OCI-LY7 (cell line): Measurements from ENCODE around the gene NVL. TPM values are rescaled to one million over a fixed set of nuclear protein-coding genes. Genes with fewer than 3 reads are reported as not detected.

Experiments
- BruUV-seq: library from RNA; stranded (reverse); fragments of 400-500 nt; replicated peaks from 2 replicates; lab custom pipeline; 2021; lab: Mats Ljungman, UMichigan
- CTCF ChIA-PET: fragments of 300-600 bp; sonication (Branson Sonifier 250); formaldehyde crosslinking; loops from one replicate; lab custom pipeline; 2022; ENCODE audit warnings: antibody characterized with exemption; ENCODE audit not compliant: unreplicated experiment; lab: Charles Lee
- POLR2A ChIA-PET: fragments of 300-600 bp; sonication (Branson Sonifier 250); formaldehyde crosslinking; loops from one replicate; lab custom pipeline; 2022; ENCODE audit warnings: antibody characterized with exemption; lab: Charles Lee
- DNase-seq: peaks from one replicate; pipeline ENCODE4 v3.0.0-alpha.2; 2015; ENCODE audit warnings: low spot score
- H2AFZ ChIP-seq: fragments of 200-600 bp; sonication (generic), shearing (Covaris generic); 2 replicates; pipeline ENCODE4 v1.6.1; 2014; ENCODE audit warnings: mild to moderate bottlenecking, antibody characterized with exemption, low read length, moderate library complexity
- H3K27ac ChIP-seq: fragments of 200-600 bp; sonication (generic); 2 replicates; pipeline ENCODE4 v1.5.1; 2014; ENCODE audit warnings: mixed run types, low read depth, mild to moderate bottlenecking, moderate library complexity, low read length, inconsistent platforms; ENCODE audit not compliant: poor library complexity, severe bottlenecking
- H3K36me3 ChIP-seq: fragments of 200-600 bp; sonication (generic); 2 replicates; pipeline ENCODE4 v1.6.1; 2014; ENCODE audit warnings: mild to moderate bottlenecking, antibody characterized with exemption, low read length, moderate library complexity, mixed read lengths; ENCODE audit not compliant: insufficient read depth
- H3K4me1 ChIP-seq: fragments of 200-600 bp; sonication (generic); 2 replicates; pipeline ENCODE4 v1.5.1; 2014; ENCODE audit warnings: mild to moderate bottlenecking, low read length; ENCODE audit not compliant: insufficient read depth, poor library complexity, severe bottlenecking
- H3K4me2 ChIP-seq: fragments of 200-600 bp; sonication (generic); 2 replicates; pipeline ENCODE4 v1.6.1; 2014; ENCODE audit warnings: mild to moderate bottlenecking, low read length
- H3K4me3 ChIP-seq: fragments of 200-600 bp; sonication (generic); 2 replicates; pipeline ENCODE4 v1.5.1; 2014; ENCODE audit warnings: mild to moderate bottlenecking, low read depth, low read length; ENCODE audit not compliant: poor library complexity, severe bottlenecking
- H3K79me2 ChIP-seq: fragments of 200-600 bp; sonication (generic); 2 replicates; pipeline ENCODE4 v1.6.1; 2016; ENCODE audit warnings: low read depth, mild to moderate bottlenecking, low read length, moderate library complexity, mixed read lengths; ENCODE audit not compliant: insufficient read depth
- H3K9me2 ChIP-seq: fragments of 200-600 bp; sonication (generic); 2 replicates; pipeline ENCODE4 v1.6.1; 2016; ENCODE audit warnings: mild to moderate bottlenecking, low read length, mixed read lengths; ENCODE audit not compliant: insufficient read depth
- H3K9me3 ChIP-seq: fragments of 200-600 bp; sonication (generic); 2 replicates; pipeline ENCODE4 v1.6.1; 2014; ENCODE audit warnings: mild to moderate bottlenecking, mixed run types, low read length, mixed read lengths
- H4K20me1 ChIP-seq: fragments of 200-600 bp; sonication (generic); 2 replicates; pipeline ENCODE4 v1.6.1; 2014; ENCODE audit warnings: mild to moderate bottlenecking, antibody characterized with exemption, low read length, moderate library complexity, mixed read lengths; ENCODE audit not compliant: insufficient read depth
- CTCF ChIP-seq: fragments of 200-600 bp; sonication (generic); conservative IDR thresholded peaks from 2 replicates; pipeline ENCODE4 v1.5.1; 2014; ENCODE audit warnings: mild to moderate bottlenecking, antibody characterized with exemption, low read length, moderate library complexity, mixed read lengths
- EZH2phosphoT487 ChIP-seq: fragments of 200-600 bp; sonication (generic); IDR thresholded peaks from 2 replicates; pipeline ENCODE4 v1.6.1; 2018; ENCODE audit warnings: low read depth, borderline replicate concordance, mild to moderate bottlenecking, mixed run types, antibody characterized with exemption, low read length, moderate library complexity, mixed read lengths
- intact Hi-C: fragments of 100-400 bp; cut with micrococcal nuclease; formaldehyde crosslinking; loops from one replicate; pipeline ENCODE4 v1.10.0; 2022; ENCODE audit not compliant: unreplicated experiment
- total RNA-seq, 2 experiments: library from RNA; depleted of rRNA in 1 of 2; stranded (reverse); fragments of >200 nt in 1 of 2; shearing (Covaris generic) in 1 of 2; gene quantifications; 2 replicates each; pipeline ENCODE4 v1.2.3, GENCODE V29; 2014 to 2022

The NVL gene
- total RNA-seq, 2 experiments from 2014 or later = 31.6 to 43.0 TPM

DNA sequence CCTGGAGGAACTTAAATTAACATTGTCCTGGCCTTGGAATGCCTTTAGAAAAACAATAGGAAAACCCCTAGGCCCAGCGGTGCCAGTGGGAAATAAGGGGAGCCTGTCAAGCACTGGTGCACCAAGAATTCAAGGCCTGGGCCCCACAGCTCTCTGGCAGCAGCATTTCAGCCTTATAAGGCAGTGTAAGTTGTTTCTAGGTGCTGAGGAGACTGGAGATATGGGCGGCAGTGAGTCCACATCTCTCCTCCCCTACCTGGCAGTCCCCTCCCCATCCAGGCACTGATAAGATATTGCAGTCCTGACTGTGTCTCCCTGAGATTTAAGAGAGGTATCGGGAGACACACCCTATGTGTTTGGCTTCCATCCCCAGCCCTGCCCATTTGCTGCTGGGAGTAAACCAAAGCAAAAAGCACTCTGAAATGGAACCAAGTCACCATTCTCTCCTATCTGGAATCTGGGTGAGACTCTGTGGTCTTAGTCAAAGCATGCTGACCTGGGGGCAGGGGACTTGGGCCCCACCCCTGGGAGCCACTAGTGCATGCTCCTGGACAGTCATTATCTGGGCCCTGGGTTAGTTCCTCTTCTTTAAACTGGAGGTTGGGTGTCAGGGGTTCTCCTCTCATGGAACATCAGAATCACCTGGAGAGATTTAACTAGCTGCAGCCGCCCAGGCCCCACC is 116.4 kb downstream of the NVL start:
- BruUV-seq = no TSS peak
- DNase-seq = no peak
- H3K4me3 ChIP-seq = no peak overlapping the region
- no peak overlapping the region for H3K27ac ChIP-seq
- H4K20me1 ChIP-seq = no peaks in the 10 kb centered on the region
- H3K36me3 ChIP-seq = no peaks in the 10 kb centered on the region
- no peak for TF ChIP-seq EZH2phosphoT487
- no peak for TF ChIP-seq CTCF
- ChIA-PET POLR2A (interaction anchor here (0.6 to 0.9 kb wide), 2 partner anchors 23 to 31 kb away, joined by 3 to 5 read pairs; no protein-coding TSS in a partner anchor), CTCF (interaction anchor here (1.2 kb wide), 1 partner anchor 10 kb away, joined by 3 read pairs; no protein-coding TSS in a partner anchor)
- no peak overlapping the region for H3K4me2 ChIP-seq
- no peaks in the 10 kb centered on the region for H3K79me2 ChIP-seq
- H3K9me2 ChIP-seq = no peaks in the 10 kb centered on the region
- peaks cover 7% of the 10 kb centered on the region for H3K4me1 ChIP-seq
- H2AFZ ChIP-seq = no peak overlapping the region
- no peaks in the 10 kb centered on the region for H3K9me3 ChIP-seq
- intact Hi-C loops = no loop called here

DNA sequence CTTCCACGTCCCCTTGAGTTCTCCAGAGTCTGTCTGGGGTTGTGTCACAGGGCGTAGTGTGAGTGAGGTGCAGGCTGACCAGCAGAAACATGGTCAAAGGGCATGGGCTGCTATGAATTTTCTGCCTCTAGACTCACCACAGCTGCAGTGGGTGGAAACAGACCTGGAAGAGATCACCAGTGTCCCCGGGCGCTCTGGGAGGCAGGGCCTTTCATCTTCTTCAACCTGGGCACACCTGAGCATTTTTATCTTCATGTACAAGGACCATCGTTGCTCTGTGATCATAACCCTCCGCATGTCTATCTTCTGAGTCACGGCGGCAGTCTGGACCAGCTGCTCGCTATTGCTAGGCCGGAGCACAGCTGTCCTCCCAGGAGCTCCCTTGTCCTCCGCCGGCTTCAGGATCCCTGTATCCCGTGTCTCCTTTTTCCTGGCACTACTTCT is 117.3 kb downstream of the NVL start:
- POLR2A ChIA-PET = interaction anchor here (0.9 kb wide), 1 partner anchor 20 kb away, joined by 3 read pairs; no protein-coding TSS in a partner anchor

More for the DNA sequence above, 117.3 kb downstream of the NVL start:
- no peaks in the 10 kb centered on the region for H3K9me3 ChIP-seq
- peaks cover 7% of the 10 kb centered on the region for H3K4me1 ChIP-seq
- intact Hi-C loops = no loop called here
- no peaks in the 10 kb centered on the region for H3K36me3 ChIP-seq
- no TSS peak for BruUV-seq
- H4K20me1 ChIP-seq = no peaks in the 10 kb centered on the region
- H3K4me3 ChIP-seq = no peak overlapping the region
- H3K27ac ChIP-seq = no peak overlapping the region
- H3K9me2 ChIP-seq = no peaks in the 10 kb centered on the region
- CTCF ChIA-PET = interaction anchor here (0.6 to 1.2 kb wide), 2 partner anchors 9 to 24 kb away, joined by 3 to 4 read pairs; no protein-coding TSS in a partner anchor
- TF ChIP-seq EZH2phosphoT487 = no peak
- TF ChIP-seq CTCF = no peak
- DNase-seq = no peak
- H3K4me2 ChIP-seq = no peak overlapping the region
- H2AFZ ChIP-seq = no peak overlapping the region
- H3K79me2 ChIP-seq = no peaks in the 10 kb centered on the region
